Peyer's patch (tissue), 4 donors: ENCODE data around the gene CFC1.
"Not testable (repeated sequence)": the region's sequence is repeated elsewhere in the genome, so short reads cannot be mapped to it uniquely, and the experiment has no call there.

Experiments used
- POLR2A ChIP-seq, 2 donors: fragments of 450-650 bp; IDR thresholded peaks; one replicate each; pipeline ENCODE4 v1.5.1; 2017; ENCODE audit warnings: antibody characterized with exemption in 2 of 2, mild to moderate bottlenecking in 2 of 2, moderate library complexity in 2 of 2
- TF ChIP-seq, protein P1 (sequence below), 6 experiments: fragments of 450-650 bp in 4 of 6; fragments of 200-600 bp in 2 of 6; sonication (generic) in 1 of 6; IDR thresholded peaks; one replicate each; pipeline ENCODE4 v1.5.1; 2017 to 2019; ENCODE audit warnings: antibody characterized with exemption in 6 of 6, mild to moderate bottlenecking in 3 of 6, moderate library complexity in 1 of 6

DNA sequence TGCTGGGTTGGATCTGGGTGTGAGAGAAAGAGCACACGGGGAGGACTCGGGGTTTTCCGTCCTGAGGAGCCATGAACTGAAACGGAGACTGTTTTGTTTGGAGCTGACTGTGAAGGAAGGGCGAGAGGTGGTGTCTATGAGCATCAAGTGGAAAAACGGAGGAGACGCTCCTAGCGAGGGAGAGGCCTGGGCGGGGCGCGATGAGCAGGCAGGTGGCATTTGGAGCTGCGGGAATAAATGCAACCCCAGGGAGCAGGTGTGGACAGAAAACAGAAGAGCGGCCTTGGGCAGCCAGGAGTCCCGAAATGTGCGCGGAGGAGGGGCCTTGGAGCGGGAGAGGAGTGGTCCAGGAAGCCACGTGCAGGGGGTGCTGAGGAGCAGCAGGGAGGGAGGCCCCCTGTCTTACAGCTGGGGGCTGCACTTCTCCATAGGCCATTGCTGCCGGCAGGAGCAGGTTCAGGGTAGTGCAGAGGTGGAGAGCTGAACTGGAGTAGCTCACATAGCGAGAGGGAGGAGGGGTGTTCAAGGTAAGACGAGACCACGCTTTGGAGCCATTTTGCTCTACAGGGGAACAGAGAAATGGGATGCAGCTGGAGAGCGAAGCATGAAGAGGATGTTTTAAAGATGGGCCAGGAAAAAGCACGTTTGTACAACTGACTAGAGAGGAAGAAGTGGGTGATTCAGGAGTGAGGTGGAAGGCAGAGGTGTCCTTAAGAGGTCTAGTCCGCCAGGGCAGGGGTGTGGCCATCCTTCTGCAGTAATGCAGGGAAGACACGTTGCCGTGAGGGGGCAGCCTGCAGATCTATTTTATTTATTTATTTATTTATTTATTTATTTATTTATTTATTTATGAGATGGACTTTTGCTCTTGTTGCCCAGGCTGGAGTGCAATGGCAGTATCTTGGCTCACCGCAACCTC, 9.9 kb upstream of the CFC1 start:
- TF ChIP-seq, protein P1, sequence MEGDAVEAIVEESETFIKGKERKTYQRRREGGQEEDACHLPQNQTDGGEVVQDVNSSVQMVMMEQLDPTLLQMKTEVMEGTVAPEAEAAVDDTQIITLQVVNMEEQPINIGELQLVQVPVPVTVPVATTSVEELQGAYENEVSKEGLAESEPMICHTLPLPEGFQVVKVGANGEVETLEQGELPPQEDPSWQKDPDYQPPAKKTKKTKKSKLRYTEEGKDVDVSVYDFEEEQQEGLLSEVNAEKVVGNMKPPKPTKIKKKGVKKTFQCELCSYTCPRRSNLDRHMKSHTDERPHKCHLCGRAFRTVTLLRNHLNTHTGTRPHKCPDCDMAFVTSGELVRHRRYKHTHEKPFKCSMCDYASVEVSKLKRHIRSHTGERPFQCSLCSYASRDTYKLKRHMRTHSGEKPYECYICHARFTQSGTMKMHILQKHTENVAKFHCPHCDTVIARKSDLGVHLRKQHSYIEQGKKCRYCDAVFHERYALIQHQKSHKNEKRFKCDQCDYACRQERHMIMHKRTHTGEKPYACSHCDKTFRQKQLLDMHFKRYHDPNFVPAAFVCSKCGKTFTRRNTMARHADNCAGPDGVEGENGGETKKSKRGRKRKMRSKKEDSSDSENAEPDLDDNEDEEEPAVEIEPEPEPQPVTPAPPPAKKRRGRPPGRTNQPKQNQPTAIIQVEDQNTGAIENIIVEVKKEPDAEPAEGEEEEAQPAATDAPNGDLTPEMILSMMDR (IDR thresholded peaks at IDR 0.05): not testable (repeated sequence)
- not testable (repeated sequence) for TF ChIP-seq POLR2A (IDR thresholded peaks at IDR 0.05)
